Measurements from ENCODE around the gene RUNX1.

RUNX1 gene

GRCh38 chr21:34794686-34795085 lies 254.4 kb downstream of the RUNX1 start:
- H3K27ac ChIP-seq (ENCODE audit: low read depth, low read length, severe bottlenecking): peak overlapping the region; percentile 66
- peaks cover 63% of the 10 kb centered on the region for H3K36me3 ChIP-seq (ENCODE audit: control insufficient read depth, insufficient read depth, low read length)
- WGBS, 2 experiments (ENCODE audit: insufficient coverage in 2 of 2): 95 to 96% methylated on average over 5 to 6 of the region's 7 CpGs
- H3K4me1 ChIP-seq (ENCODE audit: control insufficient read depth, insufficient read depth, low read length, poor library complexity, severe bottlenecking): peaks cover 10% of the 10 kb centered on the region
- H3K4me3 ChIP-seq (ENCODE audit: extremely low read depth, insufficient read depth, low read length, poor library complexity, severe bottlenecking): no peak overlapping the region
- H3K9me3 ChIP-seq (ENCODE audit: control insufficient read depth, low read length): no peaks in the 10 kb centered on the region

DNA sequence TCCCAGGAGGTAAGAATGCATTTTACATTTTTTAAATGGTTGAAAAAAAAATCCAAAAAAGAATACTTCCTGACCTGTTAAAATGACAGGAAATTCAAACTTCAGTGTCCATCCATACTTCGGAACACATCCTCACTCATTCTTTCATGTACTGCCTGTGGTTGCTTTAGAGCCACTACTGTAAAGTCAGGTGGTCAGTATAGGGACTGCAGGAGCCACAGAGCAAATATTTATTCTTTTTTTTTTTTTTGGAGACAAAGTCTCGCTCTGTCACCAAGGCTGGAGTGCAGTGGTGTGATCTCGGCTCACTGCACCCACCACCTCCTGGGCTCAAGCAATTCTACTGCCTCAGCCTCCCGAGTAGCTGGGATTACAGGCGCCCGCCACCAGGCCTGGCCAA lies 255.6 kb downstream of the RUNX1 start:
- H3K36me3 ChIP-seq (ENCODE audit: control insufficient read depth, insufficient read depth, low read length): peaks cover 53% of the 10 kb centered on the region
- no peak overlapping the region for H3K27ac ChIP-seq (ENCODE audit: low read depth, low read length, severe bottlenecking)
- H3K4me3 ChIP-seq (ENCODE audit: extremely low read depth, insufficient read depth, low read length, poor library complexity, severe bottlenecking): no peak overlapping the region
- 92% methylated on average over 5 of the region's 6 CpGs; no CpG with 5 or more reads in 1 of the 2 experiments for WGBS, 2 experiments (ENCODE audit: insufficient coverage in 2 of 2)
- peaks cover 10% of the 10 kb centered on the region for H3K4me1 ChIP-seq (ENCODE audit: control insufficient read depth, insufficient read depth, low read length, poor library complexity, severe bottlenecking)
- H3K9me3 ChIP-seq (ENCODE audit: control insufficient read depth, low read length): no peaks in the 10 kb centered on the region

- Histone ChIP-seq H3K4me1 (ENCODE audit: control insufficient read depth, insufficient read depth, low read length, poor library complexity, severe bottlenecking) (peaks cover 10% of the 10 kb centered on the region), H3K27ac (ENCODE audit: low read depth, low read length, severe bottlenecking) (no peak overlapping the region), H3K9me3 (ENCODE audit: control insufficient read depth, low read length) (no peaks in the 10 kb centered on the region), H3K4me3 (ENCODE audit: extremely low read depth, insufficient read depth, low read length, poor library complexity, severe bottlenecking) (no peak overlapping the region), H3K36me3 (ENCODE audit: control insufficient read depth, insufficient read depth, low read length) (peaks cover 47% of the 10 kb centered on the region)
- 95 to 97% methylated on average over 11 to 26 of the region's 27 CpGs for WGBS, 2 experiments (ENCODE audit: insufficient coverage in 2 of 2)
These were observed 256.5 kb downstream of the RUNX1 start for GRCh38 chr21:34792504-34793089.

DNA sequence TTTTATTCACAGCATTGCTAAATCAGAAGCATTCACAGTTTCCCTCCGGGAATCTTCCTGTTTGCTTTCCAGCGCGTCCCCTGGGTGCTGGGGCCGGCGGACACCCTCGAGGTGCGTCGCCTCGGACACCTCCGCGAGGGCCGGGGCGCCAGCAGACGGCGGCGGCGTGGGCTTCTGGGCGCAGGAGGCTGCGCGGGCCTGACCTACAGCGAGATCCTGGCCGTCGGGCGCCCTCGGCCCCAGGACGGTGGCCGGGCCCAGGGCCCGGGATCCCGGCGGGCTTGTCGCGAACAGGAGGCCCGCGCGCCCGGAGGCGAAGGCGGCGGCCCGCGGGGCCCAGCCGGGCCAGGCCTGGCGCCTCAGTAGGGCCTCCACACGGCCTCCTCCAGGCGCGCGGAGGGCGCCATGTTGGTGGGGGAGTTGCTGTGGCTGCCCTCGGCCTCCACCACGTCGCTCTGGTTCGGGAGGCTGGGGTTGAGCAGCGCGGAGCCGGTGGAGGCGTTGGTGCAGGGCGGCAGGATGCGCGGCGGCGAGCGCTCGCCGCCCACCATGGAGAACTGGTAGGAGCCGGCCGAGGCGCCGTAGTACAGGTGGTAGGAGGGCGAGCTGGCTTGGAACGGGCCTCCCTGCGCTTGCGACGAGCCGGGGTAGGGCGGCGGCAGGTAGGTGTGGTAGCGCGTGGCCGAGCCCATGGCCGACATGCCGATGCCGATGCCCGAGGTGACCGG lies 257.2 kb downstream of the RUNX1 start:
- peaks cover 41% of the 10 kb centered on the region for H3K36me3 ChIP-seq (ENCODE audit: control insufficient read depth, insufficient read depth, low read length)
- H3K9me3 ChIP-seq (ENCODE audit: control insufficient read depth, low read length): no peaks in the 10 kb centered on the region
- no peak overlapping the region for H3K4me3 ChIP-seq (ENCODE audit: extremely low read depth, insufficient read depth, low read length, poor library complexity, severe bottlenecking)
- 98% methylated on average over 65 to 79 of the region's 84 CpGs for WGBS, 2 experiments (ENCODE audit: insufficient coverage in 2 of 2)
- H3K4me1 ChIP-seq (ENCODE audit: control insufficient read depth, insufficient read depth, low read length, poor library complexity, severe bottlenecking): peaks cover 10% of the 10 kb centered on the region
- no peak overlapping the region for H3K27ac ChIP-seq (ENCODE audit: low read depth, low read length, severe bottlenecking)

DNA sequence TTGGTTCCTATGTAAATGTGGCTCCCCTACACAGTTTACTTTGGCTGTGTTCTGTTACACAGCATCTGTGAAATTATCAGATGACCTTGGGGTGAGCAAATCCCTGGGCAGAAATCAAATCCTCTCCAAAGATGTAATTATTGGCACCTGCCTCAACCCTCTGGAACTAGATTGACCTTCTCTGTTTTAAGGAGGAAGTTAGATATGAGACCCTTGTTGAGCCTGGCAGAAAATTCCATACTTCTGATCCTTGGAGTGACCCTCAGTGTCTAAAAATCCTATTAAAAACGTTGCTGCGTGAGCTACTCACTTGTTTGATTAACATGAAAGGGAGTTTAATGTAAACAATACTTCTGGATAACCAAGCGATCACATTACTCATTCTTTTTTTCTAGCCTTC lies 258.3 kb downstream of the RUNX1 start:
- Histone ChIP-seq H3K4me1 (ENCODE audit: control insufficient read depth, insufficient read depth, low read length, poor library complexity, severe bottlenecking) (peaks cover 8% of the 10 kb centered on the region), H3K36me3 (ENCODE audit: control insufficient read depth, insufficient read depth, low read length) (peaks cover 33% of the 10 kb centered on the region), H3K27ac (ENCODE audit: low read depth, low read length, severe bottlenecking) (no peak overlapping the region), H3K4me3 (ENCODE audit: extremely low read depth, insufficient read depth, low read length, poor library complexity, severe bottlenecking) (no peak overlapping the region), H3K9me3 (ENCODE audit: control insufficient read depth, low read length) (no peaks in the 10 kb centered on the region)
- WGBS, 2 experiments (ENCODE audit: insufficient coverage in 2 of 2): no CpG with 5 or more reads among the region's 3 CpGs

DNA sequence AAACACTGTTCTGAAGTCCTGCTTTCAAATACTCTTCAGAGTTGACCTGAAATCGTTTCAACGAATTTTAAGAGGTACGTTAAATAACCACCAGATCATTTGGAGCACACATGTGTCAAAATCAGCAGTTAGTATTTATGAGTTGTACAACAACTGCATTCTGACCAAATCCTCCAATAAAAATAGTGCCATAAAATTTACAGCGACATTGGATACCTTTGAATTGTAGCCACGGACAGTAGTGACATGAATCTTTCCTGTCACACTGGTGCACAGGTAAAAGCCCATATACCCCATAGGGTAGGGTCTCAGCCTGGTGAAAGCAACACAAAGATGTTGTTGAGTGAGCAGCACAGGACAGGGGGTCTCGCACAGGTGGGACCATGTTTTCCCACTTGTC lies 258.8 kb downstream of the RUNX1 start:
- Histone ChIP-seq H3K4me1 (ENCODE audit: control insufficient read depth, insufficient read depth, low read length, poor library complexity, severe bottlenecking) (peaks cover 3% of the 10 kb centered on the region), H3K36me3 (ENCODE audit: control insufficient read depth, insufficient read depth, low read length) (peaks cover 30% of the 10 kb centered on the region), H3K4me3 (ENCODE audit: extremely low read depth, insufficient read depth, low read length, poor library complexity, severe bottlenecking) (no peak overlapping the region), H3K9me3 (ENCODE audit: control insufficient read depth, low read length) (no peaks in the 10 kb centered on the region), H3K27ac (ENCODE audit: low read depth, low read length, severe bottlenecking) (no peak overlapping the region)
- WGBS, 2 experiments (ENCODE audit: insufficient coverage in 2 of 2): 97% methylated on average over 3 to 6 of the region's 6 CpGs

DNA sequence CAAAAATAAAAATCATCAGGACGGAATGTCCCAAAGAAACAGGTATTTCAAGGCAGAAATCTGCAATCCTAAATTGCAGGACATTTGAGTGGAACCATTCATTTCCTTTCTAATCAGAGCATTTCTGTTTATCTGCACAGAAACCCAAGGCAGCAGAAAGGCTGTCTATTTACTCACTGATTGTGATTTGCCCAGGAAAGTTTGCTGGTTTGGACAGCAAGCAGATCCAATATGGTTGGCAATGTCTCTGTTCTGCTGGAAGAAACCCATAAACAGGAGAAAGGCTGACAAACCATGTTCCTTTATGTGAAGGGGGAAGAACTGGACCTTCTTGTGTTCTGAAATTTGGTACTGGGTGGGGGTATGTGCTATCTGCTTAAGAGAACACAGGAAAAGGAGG lies 260.2 kb downstream of the RUNX1 start:
- WGBS, 2 experiments (ENCODE audit: insufficient coverage in 2 of 2): 100% methylated on average over 1 of the region's 1 CpG
- Histone ChIP-seq H3K36me3 (ENCODE audit: control insufficient read depth, insufficient read depth, low read length) (peaks cover 16% of the 10 kb centered on the region), H3K27ac (ENCODE audit: low read depth, low read length, severe bottlenecking) (no peak overlapping the region), H3K4me3 (ENCODE audit: extremely low read depth, insufficient read depth, low read length, poor library complexity, severe bottlenecking) (no peak overlapping the region), H3K4me1 (ENCODE audit: control insufficient read depth, insufficient read depth, low read length, poor library complexity, severe bottlenecking) (no peaks in the 10 kb centered on the region), H3K9me3 (ENCODE audit: control insufficient read depth, low read length) (no peaks in the 10 kb centered on the region)

DNA sequence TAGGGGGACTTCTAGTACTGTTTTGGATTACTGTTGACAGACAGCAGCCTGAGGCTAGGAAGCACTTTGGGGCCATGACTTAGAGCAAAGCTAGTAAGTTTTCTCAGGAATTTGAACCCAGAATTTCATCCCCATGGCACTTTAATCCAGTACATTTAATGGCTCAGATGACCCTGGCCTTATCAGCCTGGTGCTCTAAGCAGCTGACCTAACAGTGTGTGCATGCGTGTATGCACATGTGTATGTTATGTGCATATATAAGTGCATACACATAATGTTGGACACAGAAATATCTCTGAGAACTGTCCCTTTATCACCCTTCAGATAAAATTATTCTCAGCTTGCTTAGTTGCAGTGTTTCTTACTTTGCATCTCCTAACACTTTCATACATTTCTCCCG lies 265.3 kb downstream of the RUNX1 start:
- no peak overlapping the region for H3K4me3 ChIP-seq (ENCODE audit: extremely low read depth, insufficient read depth, low read length, poor library complexity, severe bottlenecking)
- WGBS, 2 experiments (ENCODE audit: insufficient coverage in 2 of 2): 67% methylated on average over 1 of the region's 2 CpGs; no CpG with 5 or more reads in 1 of the 2 experiments
- no peak overlapping the region for H3K27ac ChIP-seq (ENCODE audit: low read depth, low read length, severe bottlenecking)
- no peaks in the 10 kb centered on the region for H3K9me3 ChIP-seq (ENCODE audit: control insufficient read depth, low read length)
- H3K4me1 ChIP-seq (ENCODE audit: control insufficient read depth, insufficient read depth, low read length, poor library complexity, severe bottlenecking): no peaks in the 10 kb centered on the region
- H3K36me3 ChIP-seq (ENCODE audit: control insufficient read depth, insufficient read depth, low read length): no peaks in the 10 kb centered on the region

DNA sequence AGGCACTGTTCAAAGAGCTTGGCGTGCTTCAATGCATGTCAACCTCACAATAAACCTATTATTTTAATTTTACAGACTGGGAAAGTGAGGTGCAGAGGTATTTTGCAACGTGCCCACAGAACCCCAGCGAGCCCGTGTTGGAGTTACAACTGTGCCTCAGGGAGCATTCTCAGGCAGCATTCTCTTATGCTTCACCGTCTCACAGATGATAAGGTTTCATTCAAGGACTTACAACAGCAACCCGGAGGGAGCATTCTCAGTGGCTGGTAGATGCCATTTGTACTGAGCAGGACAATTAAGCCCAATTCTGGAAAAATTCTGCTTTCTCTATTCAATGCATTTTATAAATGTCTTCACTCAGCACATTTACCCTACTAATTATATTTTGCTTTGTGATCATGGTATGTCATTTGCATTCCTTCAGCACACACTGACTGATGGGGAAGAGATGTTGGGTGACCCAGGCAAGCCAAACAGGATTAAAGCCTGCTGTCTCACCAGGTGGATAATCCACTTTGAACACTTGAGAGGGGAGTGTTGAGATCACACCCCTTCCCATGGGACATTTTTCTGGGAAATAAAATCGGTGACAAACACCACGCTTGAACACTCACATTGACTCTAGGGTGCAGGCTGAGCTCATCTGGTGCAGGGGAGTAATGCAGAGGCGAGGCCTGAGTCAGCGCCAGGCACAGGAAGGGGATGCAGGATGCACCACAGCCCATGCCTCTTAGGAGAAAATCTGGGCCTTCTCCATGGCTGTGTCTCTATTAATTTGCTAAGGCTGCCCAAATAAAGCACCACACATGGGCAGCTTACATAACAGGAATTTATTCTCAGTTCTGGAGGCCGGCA lies 266.4 kb downstream of the RUNX1 start:
- H3K9me3 ChIP-seq (ENCODE audit: control insufficient read depth, low read length): no peaks in the 10 kb centered on the region
- WGBS, 2 experiments (ENCODE audit: insufficient coverage in 2 of 2): 94 to 95% methylated on average over 4 to 10 of the region's 11 CpGs
- H3K36me3 ChIP-seq (ENCODE audit: control insufficient read depth, insufficient read depth, low read length): no peaks in the 10 kb centered on the region
- no peak overlapping the region for H3K4me3 ChIP-seq (ENCODE audit: extremely low read depth, insufficient read depth, low read length, poor library complexity, severe bottlenecking)
- no peaks in the 10 kb centered on the region for H3K4me1 ChIP-seq (ENCODE audit: control insufficient read depth, insufficient read depth, low read length, poor library complexity, severe bottlenecking)
- H3K27ac ChIP-seq (ENCODE audit: low read depth, low read length, severe bottlenecking): no peak overlapping the region

- Histone ChIP-seq H3K4me3 (ENCODE audit: extremely low read depth, insufficient read depth, low read length, poor library complexity, severe bottlenecking) (no peak overlapping the region), H3K27ac (ENCODE audit: low read depth, low read length, severe bottlenecking) (no peak overlapping the region), H3K4me1 (ENCODE audit: control insufficient read depth, insufficient read depth, low read length, poor library complexity, severe bottlenecking) (no peaks in the 10 kb centered on the region), H3K36me3 (ENCODE audit: control insufficient read depth, insufficient read depth, low read length) (no peaks in the 10 kb centered on the region), H3K9me3 (ENCODE audit: control insufficient read depth, low read length) (no peaks in the 10 kb centered on the region)
- 90 to 98% methylated on average over 4 to 6 of the region's 7 CpGs for WGBS, 2 experiments (ENCODE audit: insufficient coverage in 2 of 2)
These were observed 267.6 kb downstream of the RUNX1 start for GRCh38 chr21:34781526-34781925.
